Measurements from ENCODE around the gene TRPM4. TPM values are rescaled to one million over a fixed set of nuclear protein-coding genes. Genes with fewer than 3 reads are reported as not detected.
"Not testable (repeated sequence)": the region's sequence is repeated elsewhere in the genome, so short reads cannot be mapped to it uniquely, and the experiment has no call there.

TRPM4 gene
- total RNA-seq, 1 donor = 2.2 TPM

GRCh38 chr19:49223472-49223871 lies 65.9 kb downstream of the TRPM4 start:
- no peak for DNase-seq (ENCODE audit: low read depth in 2 of 3, low spot score in 2 of 3)

- DNase-seq (ENCODE audit: low read depth in 2 of 3, low spot score in 2 of 3) = not testable (repeated sequence)
These were observed 66.8 kb downstream of the TRPM4 start for GRCh38 chr19:49224441-49224840.

GRCh38 chr19:49224879-49225278 lies 67.3 kb downstream of the TRPM4 start:
- DNase-seq (ENCODE audit: low read depth in 2 of 3, low spot score in 2 of 3) = peak in 2 of 3 donors; percentile 54 to 71

- DNase-seq (ENCODE audit: low read depth in 2 of 3, low spot score in 2 of 3) = no peak
These were observed 71.8 kb downstream of the TRPM4 start for GRCh38 chr19:49229416-49229815.

- no peak for DNase-seq (ENCODE audit: low read depth in 2 of 3, low spot score in 2 of 3)
These were observed 73.8 kb downstream of the TRPM4 start for GRCh38 chr19:49231389-49231788.

- no peak for DNase-seq (ENCODE audit: low read depth in 2 of 3, low spot score in 2 of 3)
These were observed 74.2 kb downstream of the TRPM4 start for GRCh38 chr19:49231804-49232203.

- DNase-seq (ENCODE audit: low read depth in 2 of 3, low spot score in 2 of 3) = no peak
These were observed 75.6 kb downstream of the TRPM4 start for GRCh38 chr19:49233163-49233562.

- no peak for DNase-seq (ENCODE audit: low read depth in 2 of 3, low spot score in 2 of 3)
These were observed 84.2 kb downstream of the TRPM4 start for GRCh38 chr19:49241769-49242168.

- no peak for DNase-seq (ENCODE audit: low read depth in 2 of 3, low spot score in 2 of 3)
These were observed 85.5 kb downstream of the TRPM4 start for GRCh38 chr19:49243129-49243528.

- DNase-seq (ENCODE audit: low read depth in 2 of 3, low spot score in 2 of 3) = no peak
These were observed 86.1 kb downstream of the TRPM4 start for GRCh38 chr19:49243726-49244125.

- DNase-seq (ENCODE audit: low read depth in 2 of 3, low spot score in 2 of 3) = no peak
These were observed 86.7 kb downstream of the TRPM4 start for GRCh38 chr19:49244256-49244655.

- DNase-seq (ENCODE audit: low read depth in 2 of 3, low spot score in 2 of 3) = no peak
These were observed 90.1 kb downstream of the TRPM4 start for GRCh38 chr19:49247676-49248075.

GRCh38 chr19:49249933-49250332 lies 92.3 kb downstream of the TRPM4 start:
- no peak for DNase-seq (ENCODE audit: low read depth in 2 of 3, low spot score in 2 of 3)

- DNase-seq (ENCODE audit: low read depth in 2 of 3, low spot score in 2 of 3) = no peak
These were observed 98.1 kb downstream of the TRPM4 start for GRCh38 chr19:49255674-49256073.

- no peak for DNase-seq (ENCODE audit: low read depth in 2 of 3, low spot score in 2 of 3)
These were observed 99.1 kb downstream of the TRPM4 start for GRCh38 chr19:49256691-49257090.

Other genes starting within 250 kb of the TRPM4 start
- gene DHDH, start 224.1 kb upstream of the TRPM4 start, total RNA-seq = under 0.01 TPM
- gene BAX, start 202.9 kb upstream of the TRPM4 start, total RNA-seq = 38.0 TPM
- 1,014 TPM for gene FTL, start 192.5 kb upstream of the TRPM4 start, total RNA-seq
- gene GYS1, start 164.5 kb upstream of the TRPM4 start, total RNA-seq = 42.8 TPM
- gene RUVBL2, start 163.9 kb upstream of the TRPM4 start, total RNA-seq = 318 TPM
- gene LHB, start 140.7 kb upstream of the TRPM4 start, total RNA-seq = not detected
- not detected for gene CGB3, start 133.5 kb upstream of the TRPM4 start, total RNA-seq
- gene CGB2, start 125.9 kb upstream of the TRPM4 start, total RNA-seq = not detected
- gene CGB1, start 120.9 kb upstream of the TRPM4 start, total RNA-seq = not detected
- not detected for gene CGB5, start 113.9 kb upstream of the TRPM4 start, total RNA-seq
- gene CGB8, start 108.7 kb upstream of the TRPM4 start, total RNA-seq = not detected
- not detected for gene CGB7, start 100.0 kb upstream of the TRPM4 start, total RNA-seq
- gene NTF4, start 93.0 kb upstream of the TRPM4 start, total RNA-seq = not detected
- gene KCNA7, start 85.1 kb upstream of the TRPM4 start, total RNA-seq = not detected
- gene SNRNP70, start 72.3 kb upstream of the TRPM4 start, total RNA-seq = 243 TPM
- 2.7 TPM for gene LIN7B, start 43.4 kb upstream of the TRPM4 start, total RNA-seq
- 7.0 TPM for gene C19orf73, start 38.6 kb upstream of the TRPM4 start, total RNA-seq
- gene PPFIA3, start 38.2 kb upstream of the TRPM4 start, total RNA-seq = 3.5 TPM
- gene HRC, start 2.4 kb upstream of the TRPM4 start, total RNA-seq = not detected
- 0.54 TPM for gene SLC6A16, start 167.4 kb downstream of the TRPM4 start, total RNA-seq
- gene CD37, start 177.6 kb downstream of the TRPM4 start, total RNA-seq = 255 TPM
- 0.27 TPM for gene TEAD2, start 204.6 kb downstream of the TRPM4 start, total RNA-seq
- not detected for gene DKKL1, start 206.1 kb downstream of the TRPM4 start, total RNA-seq
- 0.27 TPM for gene KASH5, start 230.5 kb downstream of the TRPM4 start, total RNA-seq

Data from hematopoietic multipotent progenitor cell (in vitro differentiated cells).